Hepatic stellate cell (primary cell): Measurements from ENCODE around the gene CAAP1.
"Not testable (repeated sequence)": the region's sequence is repeated elsewhere in the genome, so short reads cannot be mapped to it uniquely, and the experiment has no call there.

Source experiments
- DNase-seq: peaks from one replicate; pipeline ENCODE4 v3.0.0; 2011; ENCODE audit warnings: low spot score

The CAAP1 gene, protein sequence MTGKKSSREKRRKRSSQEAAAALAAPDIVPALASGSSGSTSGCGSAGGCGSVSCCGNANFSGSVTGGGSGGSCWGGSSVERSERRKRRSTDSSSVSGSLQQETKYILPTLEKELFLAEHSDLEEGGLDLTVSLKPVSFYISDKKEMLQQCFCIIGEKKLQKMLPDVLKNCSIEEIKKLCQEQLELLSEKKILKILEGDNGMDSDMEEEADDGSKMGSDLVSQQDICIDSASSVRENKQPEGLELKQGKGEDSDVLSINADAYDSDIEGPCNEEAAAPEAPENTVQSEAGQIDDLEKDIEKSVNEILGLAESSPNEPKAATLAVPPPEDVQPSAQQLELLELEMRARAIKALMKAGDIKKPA

DNA sequence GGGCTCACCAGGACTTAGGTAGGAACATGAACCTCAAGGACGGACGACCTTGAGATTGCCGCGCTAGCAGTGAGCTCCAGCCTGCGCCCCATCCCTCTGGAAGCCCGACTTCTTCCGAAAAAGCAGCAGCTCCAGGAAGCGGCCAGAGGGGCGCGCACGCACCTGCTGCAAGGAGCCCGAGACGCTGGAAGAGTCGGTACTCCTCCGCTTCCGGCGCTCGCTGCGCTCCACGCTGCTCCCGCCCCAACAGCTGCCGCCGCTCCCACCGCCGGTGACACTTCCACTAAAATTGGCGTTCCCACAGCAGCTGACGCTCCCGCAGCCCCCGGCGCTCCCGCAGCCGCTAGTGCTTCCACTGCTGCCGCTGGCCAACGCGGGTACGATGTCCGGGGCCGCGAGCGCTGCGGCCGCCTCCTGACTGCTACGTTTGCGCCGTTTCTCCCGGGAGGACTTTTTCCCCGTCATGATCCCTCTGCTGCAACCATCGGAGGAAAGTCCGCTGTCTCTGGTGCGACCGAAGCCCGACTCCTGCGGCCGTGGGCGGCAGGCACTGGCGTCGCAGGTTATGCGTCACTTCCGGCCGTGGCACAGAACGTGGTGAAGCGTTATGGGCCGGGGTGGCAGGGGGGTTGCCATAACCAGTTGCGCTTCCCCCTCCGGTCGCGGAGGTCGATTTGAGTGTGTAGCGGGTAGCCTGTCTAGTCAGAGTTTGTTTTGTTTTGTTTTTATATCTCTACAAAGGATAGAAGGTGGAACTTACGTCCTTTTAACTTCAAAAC lies at the start of gene CAAP1:
Gene CAAP1, minus strand, starts transcription at position 552 of the 779 bp plus-strand sequence. Its CDS starts 87 bp downstream, at position 465.
- peak; percentile 92 for DNase-seq

DNA sequence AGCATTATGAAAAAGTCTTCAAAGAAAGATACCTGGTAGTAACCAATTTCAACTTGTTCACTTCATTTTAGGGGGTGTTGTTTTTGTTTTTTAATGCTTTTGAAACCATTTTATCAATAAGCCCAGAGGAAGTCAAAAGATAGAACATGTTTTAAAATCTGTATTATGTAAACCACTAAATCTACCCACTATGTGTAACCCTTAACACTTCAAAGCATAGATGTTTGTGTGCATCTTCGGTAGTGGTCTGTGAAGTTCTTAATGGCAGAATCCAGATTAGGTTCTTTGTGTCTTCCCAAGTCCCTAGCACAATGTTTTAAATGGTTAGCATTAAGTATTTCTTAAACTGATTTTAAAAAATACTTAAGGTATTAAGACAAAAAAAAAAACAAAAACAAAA lies 48.2 kb upstream of the CAAP1 start:
- no peak for DNase-seq

DNA sequence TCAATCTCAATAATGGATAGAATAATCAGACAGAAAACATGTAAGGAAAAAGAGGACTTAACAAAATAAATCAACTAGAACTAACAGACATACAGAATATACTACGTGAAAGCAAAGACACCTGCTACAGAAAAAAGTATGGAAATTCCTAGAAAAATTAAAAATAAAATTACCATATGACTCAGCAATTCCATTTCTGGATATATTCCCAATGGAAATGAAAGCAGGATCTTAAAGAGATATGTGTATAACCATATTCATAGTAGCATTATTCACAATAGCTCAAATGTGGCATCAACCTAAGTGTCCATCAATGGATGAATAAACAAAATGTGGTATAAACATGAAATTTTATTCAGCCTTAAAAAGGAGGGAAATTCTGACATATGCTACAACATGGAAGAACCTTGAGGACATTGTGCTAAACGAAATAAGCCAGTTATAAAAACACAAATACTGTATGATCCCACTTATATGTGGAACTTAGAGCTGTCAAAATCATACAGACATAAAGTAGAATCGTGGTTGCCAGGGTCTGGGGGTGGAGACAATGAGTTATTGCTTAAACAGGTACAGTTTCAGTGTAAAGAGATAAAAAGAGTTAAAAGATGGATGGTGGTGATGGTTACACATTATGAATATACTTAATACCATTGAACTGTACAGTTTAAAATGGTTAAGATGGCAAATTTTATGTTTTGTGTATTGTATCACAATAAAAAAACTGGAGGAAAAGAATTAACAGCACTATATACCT lies 47.5 kb upstream of the CAAP1 start:
- no peak for DNase-seq

DNA sequence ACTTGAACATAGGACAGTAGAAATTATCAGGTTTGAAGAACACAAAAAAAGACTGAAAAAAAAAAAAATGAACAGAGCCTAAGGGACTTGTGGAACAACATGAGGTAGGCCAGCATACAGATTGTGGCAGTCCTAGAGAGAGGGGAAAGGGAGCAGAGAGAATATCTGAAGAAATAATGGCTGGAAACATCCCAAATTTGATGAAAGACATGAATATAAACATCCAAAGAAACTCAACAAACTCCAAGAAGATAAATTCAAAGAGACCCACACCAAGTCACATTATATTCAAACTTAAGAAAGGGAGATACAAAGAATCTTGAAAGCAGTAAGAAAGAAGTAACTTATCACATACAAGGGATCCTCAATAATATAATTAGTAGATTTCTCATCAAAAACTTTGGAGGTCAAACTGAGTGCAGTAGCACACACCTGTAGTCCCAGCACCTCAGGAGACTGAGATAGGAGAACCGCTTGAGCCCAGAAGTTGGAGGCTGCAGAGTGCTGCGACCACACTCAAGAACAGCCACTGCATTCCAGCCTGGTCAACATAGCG lies 45.3 kb upstream of the CAAP1 start:
- no peak for DNase-seq

DNA sequence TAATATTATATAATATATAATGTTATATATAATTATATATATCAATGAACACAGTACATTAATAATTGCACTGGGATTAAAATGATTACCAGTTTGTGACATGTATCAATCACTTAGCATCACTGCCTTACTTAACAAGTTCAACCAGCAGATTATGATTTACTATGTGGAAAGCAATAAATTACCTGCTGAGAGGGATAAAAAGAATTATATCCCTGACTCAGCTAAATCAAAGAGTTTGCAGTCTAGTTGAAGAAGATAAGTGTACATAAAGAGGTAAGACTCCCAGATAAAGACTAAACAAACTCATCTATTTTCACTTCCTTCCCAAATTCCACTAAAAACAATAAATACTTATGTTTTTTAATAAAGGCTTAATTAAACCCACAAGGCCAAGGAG lies 43.2 kb upstream of the CAAP1 start:
- no peak for DNase-seq

DNA sequence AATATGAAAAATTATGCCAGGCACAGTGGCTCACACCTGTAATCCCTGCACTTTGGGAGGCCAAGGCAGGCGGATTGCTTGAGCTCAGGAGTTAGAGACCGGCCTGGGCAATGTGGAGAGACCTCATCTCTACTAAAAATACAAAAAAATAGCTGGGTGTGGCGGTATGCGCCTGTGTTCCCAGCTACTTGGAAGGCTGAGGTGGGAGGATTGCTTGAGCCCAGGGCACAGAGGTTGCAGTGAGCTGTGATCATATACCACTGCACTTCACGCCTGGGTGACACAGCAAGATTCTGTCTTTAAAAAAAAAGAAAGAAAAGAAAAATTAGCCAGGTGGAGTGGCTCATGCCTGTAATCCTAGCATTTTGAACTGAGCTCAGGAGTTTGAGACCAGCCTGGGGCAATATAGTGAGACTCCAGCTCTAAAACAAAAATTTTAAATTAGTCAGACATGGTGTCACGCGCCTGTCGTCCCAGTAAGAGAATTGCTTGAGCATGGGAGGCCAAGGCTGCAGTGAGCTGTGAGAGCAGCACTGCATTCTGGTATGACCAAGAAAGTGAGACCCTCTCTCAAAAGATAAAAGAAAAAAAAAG lies 36.4 kb upstream of the CAAP1 start:
- DNase-seq: no peak

DNA sequence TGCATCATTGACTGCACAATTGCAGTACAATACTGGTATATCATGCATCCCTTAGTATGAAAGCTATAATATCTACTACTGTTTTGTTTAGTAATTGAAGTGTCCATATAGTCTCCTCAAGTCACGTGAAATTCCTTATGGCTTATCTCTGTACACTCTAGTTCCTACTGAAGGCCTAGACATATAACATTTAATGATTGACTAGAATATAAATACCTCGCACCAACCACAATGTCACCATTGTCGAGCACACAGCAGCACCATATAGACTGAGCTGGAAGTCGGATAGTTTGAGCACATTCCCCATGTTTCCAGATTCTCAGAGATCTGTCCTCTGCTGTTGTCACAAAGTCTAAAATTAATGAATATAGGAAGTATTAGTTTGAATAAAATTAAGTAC lies 33.0 kb upstream of the CAAP1 start:
- no peak for DNase-seq

DNA sequence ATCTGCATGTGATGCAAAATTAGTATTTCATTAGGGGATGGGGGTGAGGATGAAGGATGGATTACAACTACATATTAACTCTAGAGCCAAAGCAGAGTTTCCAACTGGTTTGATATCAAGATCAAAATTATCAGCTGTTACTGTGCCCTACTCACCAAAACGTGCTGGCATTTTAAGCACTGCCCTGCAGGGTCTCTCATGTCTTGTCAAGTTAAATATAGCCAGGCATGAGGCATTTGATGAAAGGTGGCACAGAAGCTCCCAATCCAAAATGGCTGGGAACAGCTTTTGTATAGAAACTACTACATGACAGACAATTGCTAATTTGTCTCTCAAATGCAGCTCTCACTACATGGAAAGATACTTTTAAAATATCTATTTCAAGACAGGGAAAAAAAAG lies 27.1 kb upstream of the CAAP1 start:
- no peak for DNase-seq

DNA sequence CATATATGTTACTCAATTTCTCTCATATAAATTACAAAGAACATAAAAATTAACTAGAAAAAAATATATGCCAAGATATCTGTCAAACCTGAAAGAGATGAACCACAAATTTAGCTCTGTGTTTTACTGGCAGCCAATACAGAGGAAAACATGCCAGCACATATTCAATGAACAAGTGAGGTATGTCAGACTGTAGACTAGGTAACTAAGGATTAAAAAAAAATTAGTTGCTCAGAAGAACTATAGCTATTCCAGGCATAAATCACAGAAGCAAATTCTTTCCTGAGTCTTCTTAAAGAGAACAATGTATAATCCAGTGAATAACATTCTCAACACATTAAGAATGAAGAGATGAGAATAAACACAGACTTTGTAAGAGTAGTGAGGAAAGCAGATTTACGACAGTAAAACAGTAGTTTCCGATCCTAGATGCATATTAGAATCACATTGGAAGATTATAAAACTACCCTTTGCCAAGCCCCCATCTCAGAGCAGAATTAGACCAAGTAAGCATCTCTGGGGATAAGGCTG lies 20.6 kb upstream of the CAAP1 start:
- DNase-seq: no peak

DNA sequence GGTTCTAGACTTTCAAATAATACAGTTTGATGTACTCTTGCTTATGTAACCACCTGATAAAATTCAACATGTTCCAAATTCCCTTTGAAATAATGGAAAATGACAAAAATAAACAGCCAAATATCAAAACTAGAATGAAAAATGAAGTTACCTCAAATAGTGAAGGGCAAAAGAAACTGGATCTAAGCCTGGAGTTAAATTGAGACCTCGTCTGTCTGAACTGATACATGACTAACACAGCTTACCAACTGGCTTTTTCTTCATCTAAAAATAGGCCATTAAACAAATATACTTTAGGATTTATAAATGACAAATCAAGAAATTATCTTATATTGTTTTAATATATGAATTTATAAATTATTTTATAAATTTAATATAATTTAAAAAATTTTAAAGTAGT lies 12.1 kb upstream of the CAAP1 start:
- no peak for DNase-seq

DNA sequence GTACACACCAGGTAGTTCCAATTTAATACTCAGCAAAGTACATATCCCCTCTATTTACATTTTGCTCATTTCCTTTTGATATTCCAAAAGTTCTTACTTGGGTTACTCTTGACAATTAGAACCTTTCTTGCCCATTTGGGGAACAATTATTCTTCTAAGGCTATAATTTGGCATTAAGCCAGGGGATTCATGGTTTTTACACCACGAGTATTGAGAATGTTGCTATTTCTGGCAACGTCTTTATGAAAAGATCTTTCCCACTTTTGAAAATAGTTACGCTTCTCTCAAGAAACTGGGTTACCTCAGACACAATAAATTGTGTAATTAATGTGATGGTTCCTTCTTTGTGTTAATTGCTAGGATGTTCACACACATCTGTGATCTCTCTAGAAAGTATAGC lies 11.5 kb upstream of the CAAP1 start:
- no peak for DNase-seq

DNA sequence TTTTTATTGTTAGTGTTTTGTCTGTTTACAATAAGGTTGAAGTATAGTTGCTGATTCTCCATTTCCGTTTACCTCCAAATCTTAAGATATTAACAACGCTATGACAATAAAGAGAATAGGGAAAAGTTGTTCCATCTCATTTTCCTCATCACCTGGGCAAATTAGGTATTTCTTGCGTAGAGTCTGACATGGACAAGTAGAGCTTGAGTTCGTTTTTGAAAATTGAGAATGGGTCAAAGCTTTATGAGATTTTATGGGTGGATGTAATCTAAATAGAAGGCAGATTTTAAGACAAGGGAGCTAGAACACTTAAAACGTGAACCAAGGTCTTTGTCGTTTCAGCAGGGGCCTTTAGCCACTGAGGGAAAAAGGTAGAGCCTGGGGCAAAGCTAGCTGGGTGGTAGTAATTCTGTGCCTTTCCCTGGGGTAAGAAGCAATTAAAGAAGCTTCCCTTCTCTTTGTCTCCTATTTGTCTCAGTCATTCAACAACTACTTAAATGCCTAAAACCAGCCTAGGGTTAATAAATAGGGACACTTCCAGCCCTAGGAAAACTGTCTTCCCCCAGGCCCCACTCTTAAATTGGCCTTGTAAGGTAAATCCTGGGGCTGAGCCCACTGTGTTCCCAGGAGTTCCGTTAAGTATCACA lies 551 bp upstream of the CAAP1 start:
- no peak for DNase-seq

DNA sequence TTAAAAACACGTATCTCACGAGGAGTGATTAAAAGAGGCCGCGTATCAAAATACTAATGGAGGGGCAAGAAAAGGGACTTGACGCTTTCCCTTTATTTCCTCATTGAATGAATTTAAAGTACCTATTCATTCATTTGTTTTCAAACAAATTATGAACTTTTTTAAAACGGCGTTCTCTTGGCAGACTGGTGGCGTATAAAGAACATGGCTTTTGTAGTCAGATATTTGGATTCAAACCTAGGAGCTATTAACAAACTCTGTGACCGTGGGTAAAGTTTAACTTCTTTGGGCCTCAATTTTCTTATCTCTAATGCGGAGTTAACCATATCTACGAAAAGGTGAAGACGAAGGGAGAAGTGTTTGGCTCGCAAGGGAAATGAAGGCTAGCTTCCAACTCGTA lies 876 bp downstream of the CAAP1 start:
- DNase-seq: no peak

DNA sequence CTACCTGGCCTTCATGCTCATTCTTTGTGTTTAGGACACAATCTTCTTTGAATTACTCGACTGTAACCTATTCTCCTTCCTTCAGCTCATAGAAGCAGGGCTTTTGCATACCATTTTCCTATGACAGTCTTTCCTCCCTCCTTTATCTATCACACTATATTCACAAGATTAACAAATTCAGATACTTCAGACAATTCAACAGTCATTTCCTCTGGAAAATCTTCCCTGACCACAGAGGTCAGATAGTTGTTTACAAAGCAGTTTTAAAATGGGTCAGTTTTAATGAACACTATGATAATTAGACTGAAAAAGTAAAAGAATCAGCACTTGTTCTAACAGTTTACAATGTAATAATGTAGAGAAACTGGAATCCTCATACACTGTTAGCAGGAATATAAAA lies 4.3 kb downstream of the CAAP1 start:
- no peak for DNase-seq

DNA sequence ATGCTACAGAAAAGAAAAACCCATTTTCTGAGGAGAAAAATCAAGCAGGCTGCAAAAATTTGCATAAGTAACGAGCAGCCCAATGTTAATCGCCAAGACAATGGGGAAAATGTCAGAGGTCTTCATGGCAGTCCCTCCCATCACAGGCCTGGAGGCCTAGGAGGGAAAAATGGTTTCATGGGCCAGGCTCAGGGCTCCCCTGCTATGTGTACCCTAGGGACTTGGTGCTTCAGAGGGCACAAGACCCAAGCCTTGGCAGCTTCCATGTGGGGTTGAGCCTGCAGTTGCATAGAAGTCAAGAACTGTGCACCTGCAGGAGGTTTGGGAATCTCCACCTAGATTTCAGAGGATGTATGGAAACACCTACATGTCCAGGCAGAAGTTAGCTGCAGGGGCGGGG lies 10.4 kb downstream of the CAAP1 start:
- DNase-seq: no peak

DNA sequence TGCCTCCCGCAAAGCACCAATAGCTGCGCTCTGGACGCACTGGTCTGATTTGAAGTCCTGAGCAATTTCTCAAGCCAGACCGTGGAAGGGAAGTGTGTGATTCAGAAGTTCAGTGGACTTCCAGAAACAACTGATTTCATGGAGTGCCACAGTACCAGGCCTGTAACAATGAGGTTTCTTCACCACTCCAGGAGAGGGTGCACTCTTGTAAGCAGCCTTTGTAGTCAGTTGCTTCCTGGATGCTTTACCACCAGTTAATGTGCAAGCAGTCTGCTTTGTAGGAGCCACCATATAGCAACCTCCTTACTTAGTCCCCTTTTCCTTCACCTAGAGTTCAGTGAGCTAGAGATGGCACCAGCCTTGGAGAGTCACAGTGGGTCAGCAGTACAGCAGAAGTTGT lies 12.3 kb downstream of the CAAP1 start:
- DNase-seq: no peak

DNA sequence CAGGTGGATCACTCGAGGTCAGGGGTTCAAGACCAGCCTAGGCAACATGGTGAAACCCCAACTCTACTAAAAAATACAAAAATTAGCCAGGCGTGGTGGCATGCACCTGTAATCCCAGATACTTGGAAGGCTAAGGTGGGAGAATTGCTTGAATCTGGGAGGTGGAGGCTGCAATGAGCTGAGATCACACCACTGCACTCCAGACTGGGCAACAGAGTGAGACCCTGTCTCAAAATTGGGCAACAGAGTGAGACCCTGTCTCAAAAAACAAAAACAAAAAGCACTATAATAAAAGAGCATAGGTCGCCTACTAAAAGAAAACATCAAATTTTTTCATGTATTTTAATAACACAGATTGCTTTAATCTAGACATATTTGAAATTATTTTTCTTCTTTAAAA lies 17.4 kb downstream of the CAAP1 start:
- not testable (repeated sequence) for DNase-seq

DNA sequence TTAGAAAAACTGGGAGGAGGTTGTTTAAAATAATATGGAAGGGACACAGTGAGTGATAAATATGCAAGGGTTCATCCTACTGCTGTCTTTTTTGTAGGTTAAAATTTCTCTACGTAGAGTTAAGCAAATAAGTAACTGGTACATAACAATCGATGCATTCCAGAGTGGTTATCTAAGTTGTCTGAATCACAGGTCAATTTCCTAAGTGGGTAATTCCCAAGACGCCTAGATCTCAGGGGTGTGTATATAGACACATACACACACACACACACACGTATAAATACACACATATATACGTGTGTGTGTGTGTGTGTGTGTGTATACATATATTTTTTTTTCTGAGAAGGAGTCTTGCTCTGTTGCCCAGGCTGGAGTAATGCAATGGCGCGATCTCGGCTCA lies 22.3 kb downstream of the CAAP1 start:
- no peak for DNase-seq

DNA sequence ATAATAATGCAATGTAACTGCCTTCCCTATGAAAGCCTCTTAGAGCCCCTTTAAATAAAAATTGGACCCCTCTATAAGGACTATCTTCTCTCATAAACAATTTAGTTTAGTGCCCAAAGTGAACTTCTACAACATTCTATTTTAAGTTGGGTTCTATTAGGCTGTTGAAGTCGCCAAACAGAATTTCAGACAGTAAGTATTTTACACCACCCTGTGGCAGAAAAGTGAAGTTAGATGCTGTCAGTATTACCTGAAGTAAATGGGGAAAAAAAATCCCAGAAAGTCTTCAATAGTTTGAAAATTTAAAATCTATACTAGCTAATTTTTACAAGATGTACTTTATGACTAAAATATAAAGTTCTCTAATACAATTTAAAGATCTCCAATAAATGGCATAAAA lies 29.5 kb downstream of the CAAP1 start:
- no peak for DNase-seq

DNA sequence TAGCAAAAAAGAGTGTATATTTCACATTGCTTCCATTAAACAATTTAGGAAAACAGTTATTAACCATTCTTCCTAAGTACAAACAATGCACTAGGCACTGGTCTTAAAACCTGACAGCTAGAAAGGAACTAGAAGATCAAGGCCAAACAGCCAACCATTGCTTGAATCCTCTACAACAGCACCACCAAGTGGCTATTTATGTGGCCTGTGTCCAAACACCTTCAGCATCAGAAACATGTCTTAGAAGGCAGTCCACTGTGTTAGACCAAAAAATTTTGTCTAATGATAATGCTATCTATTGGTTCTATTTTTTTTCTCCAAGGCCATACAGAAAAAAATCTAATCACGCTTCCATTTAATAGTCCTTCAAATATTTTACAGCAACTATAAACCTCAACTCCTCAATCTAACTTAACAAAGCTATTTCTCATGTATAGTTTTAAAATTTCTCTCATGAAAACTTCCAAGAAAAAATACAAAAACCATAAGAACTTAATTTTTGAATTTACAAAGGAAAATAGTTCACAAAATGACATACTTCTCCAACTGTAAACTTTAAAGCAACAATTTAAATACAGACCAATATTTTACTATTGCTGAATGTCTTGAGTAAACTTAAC lies 36.1 kb downstream of the CAAP1 start:
- DNase-seq: peak; percentile 14

DNA sequence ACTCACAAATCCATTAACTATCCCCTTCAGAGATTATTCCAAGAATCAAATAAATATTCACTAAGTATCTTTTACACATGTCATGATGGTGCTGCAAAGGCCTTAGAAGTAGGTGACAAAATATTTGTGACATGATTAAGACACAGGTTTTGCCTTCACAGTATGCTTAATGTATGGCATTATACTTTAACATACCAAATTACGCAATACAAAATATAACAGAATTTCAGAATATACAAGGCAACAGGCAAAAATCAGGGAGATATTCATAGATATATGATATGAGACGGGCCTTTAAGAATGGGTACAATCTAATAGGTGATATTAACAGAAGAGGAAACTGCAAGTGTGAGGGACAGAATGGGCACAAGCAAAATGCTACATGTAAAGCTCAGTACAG lies 41.6 kb downstream of the CAAP1 start:
- DNase-seq: no peak
